ENCODE data around the gene CHL1. TPM values are rescaled to one million over a fixed set of nuclear protein-coding genes. Genes with fewer than 3 reads are reported as not detected.

Gene CHL1
- total and polyA plus RNA-seq, 2 donors (not counting 1 experiment from before 2014, with no cell fraction given), result 0.01 to 0.33 TPM

- Histone ChIP-seq H3K36me3 (ENCODE audit: control insufficient read depth, insufficient read depth, low read length) (no peaks in the 10 kb centered on the region), H3K9me3 (ENCODE audit: control insufficient read depth, insufficient read depth, low read depth, low read length) (no peaks in the 10 kb centered on the region), H3K79me2 (ENCODE audit: control insufficient read depth, insufficient read depth, low read length) (no peaks in the 10 kb centered on the region), H3K9ac (ENCODE audit: insufficient read depth, low read length) (no peak overlapping the region), H3K27ac (ENCODE audit: insufficient read depth, low read length) (peak overlapping the region; percentile 8), H3K4me3 (replicated peaks in 1 of 4; ENCODE audit: control extremely low read depth in 1 of 4, insufficient read depth in 1 of 4, low read depth in 3 of 4, low read length in 4 of 4) (no peak overlapping the region), H4K20me1 (ENCODE audit: control insufficient read depth, extremely low read depth, insufficient read depth, low read length) (no peaks in the 10 kb centered on the region), H3K4me2 (ENCODE audit: extremely low read depth, insufficient read depth, low read length) (no peak overlapping the region), H3K4me1 (ENCODE audit: control insufficient read depth, extremely low read depth, insufficient read depth, low read length) (no peaks in the 10 kb centered on the region), H3K27me3 (ENCODE audit: control insufficient read depth, insufficient read depth, low read length) (no peaks in the 10 kb centered on the region), H2AFZ (ENCODE audit: low read length) (no peak overlapping the region)
- DNase-seq (ENCODE audit: low read depth in 2 of 2), result peak; percentile 29 to 52
- TF ChIP-seq EZH2 (IDR thresholded peaks at IDR 0.05; ENCODE audit: low read length, missing control alignments), result no peak
- TF ChIP-seq, protein P1, sequence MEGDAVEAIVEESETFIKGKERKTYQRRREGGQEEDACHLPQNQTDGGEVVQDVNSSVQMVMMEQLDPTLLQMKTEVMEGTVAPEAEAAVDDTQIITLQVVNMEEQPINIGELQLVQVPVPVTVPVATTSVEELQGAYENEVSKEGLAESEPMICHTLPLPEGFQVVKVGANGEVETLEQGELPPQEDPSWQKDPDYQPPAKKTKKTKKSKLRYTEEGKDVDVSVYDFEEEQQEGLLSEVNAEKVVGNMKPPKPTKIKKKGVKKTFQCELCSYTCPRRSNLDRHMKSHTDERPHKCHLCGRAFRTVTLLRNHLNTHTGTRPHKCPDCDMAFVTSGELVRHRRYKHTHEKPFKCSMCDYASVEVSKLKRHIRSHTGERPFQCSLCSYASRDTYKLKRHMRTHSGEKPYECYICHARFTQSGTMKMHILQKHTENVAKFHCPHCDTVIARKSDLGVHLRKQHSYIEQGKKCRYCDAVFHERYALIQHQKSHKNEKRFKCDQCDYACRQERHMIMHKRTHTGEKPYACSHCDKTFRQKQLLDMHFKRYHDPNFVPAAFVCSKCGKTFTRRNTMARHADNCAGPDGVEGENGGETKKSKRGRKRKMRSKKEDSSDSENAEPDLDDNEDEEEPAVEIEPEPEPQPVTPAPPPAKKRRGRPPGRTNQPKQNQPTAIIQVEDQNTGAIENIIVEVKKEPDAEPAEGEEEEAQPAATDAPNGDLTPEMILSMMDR (conservative IDR thresholded peaks at IDR 0.05 in 1 of 2, IDR thresholded peaks at IDR 0.05 in 1 of 2; ENCODE audit: low read depth in 1 of 2, low read length in 2 of 2), result no peak
Observed at GRCh38 chr3:242602-243355, 46.2 kb downstream of the CHL1 start.

DNA sequence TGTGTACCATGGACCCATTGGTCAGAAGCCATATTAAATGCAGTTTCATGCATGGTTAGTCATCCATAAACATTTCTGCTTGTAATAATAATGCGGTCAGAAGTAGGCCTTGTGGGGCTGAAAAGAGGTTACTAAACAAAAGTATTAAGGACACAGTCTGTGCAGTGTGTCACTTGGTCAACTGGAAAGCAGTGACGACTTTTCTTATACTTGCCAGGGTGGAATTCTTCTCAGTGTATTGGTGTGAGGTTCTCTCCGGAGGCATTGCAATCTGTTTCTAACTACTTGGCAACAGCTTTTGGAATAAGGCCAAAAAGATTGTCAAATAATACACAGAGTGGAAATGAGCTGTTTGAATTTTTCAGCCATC, 46.8 kb downstream of the CHL1 start:
- Histone ChIP-seq H4K20me1 (ENCODE audit: control insufficient read depth, extremely low read depth, insufficient read depth, low read length) (no peaks in the 10 kb centered on the region), H3K27ac (ENCODE audit: insufficient read depth, low read length) (no peak overlapping the region), H3K4me1 (ENCODE audit: control insufficient read depth, extremely low read depth, insufficient read depth, low read length) (no peaks in the 10 kb centered on the region), H3K79me2 (ENCODE audit: control insufficient read depth, insufficient read depth, low read length) (no peaks in the 10 kb centered on the region), H2AFZ (ENCODE audit: low read length) (no peak overlapping the region), H3K9ac (ENCODE audit: insufficient read depth, low read length) (no peak overlapping the region), H3K4me3 (replicated peaks in 1 of 4; ENCODE audit: control extremely low read depth in 1 of 4, insufficient read depth in 1 of 4, low read depth in 3 of 4, low read length in 4 of 4) (peak overlapping the region in 1 of 4 experiments; percentile 28), H3K4me2 (ENCODE audit: extremely low read depth, insufficient read depth, low read length) (no peak overlapping the region), H3K27me3 (ENCODE audit: control insufficient read depth, insufficient read depth, low read length) (no peaks in the 10 kb centered on the region), H3K9me3 (ENCODE audit: control insufficient read depth, insufficient read depth, low read depth, low read length) (no peaks in the 10 kb centered on the region), H3K36me3 (ENCODE audit: control insufficient read depth, insufficient read depth, low read length) (no peaks in the 10 kb centered on the region)
- TF ChIP-seq, protein P1 (conservative IDR thresholded peaks at IDR 0.05 in 1 of 2, IDR thresholded peaks at IDR 0.05 in 1 of 2; ENCODE audit: low read depth in 1 of 2, low read length in 2 of 2), result no peak
- TF ChIP-seq EZH2 (IDR thresholded peaks at IDR 0.05; ENCODE audit: low read length, missing control alignments), result no peak
- DNase-seq (ENCODE audit: low read depth in 2 of 2), result peak; percentile 85 to 98

GRCh38 chr3:244041-244440, 47.5 kb downstream of the CHL1 start:
- H3K36me3 ChIP-seq (ENCODE audit: control insufficient read depth, insufficient read depth, low read length), result no peaks in the 10 kb centered on the region
- peak overlapping the region in 1 of 4 experiments; percentile 28 for H3K4me3 ChIP-seq (replicated peaks in 1 of 4; ENCODE audit: control extremely low read depth in 1 of 4, insufficient read depth in 1 of 4, low read depth in 3 of 4, low read length in 4 of 4)

More at GRCh38 chr3:244041-244440, 47.5 kb downstream of the CHL1 start:
- Histone ChIP-seq H3K27me3 (ENCODE audit: control insufficient read depth, insufficient read depth, low read length) (no peaks in the 10 kb centered on the region), H3K9ac (ENCODE audit: insufficient read depth, low read length) (no peak overlapping the region), H3K9me3 (ENCODE audit: control insufficient read depth, insufficient read depth, low read depth, low read length) (no peaks in the 10 kb centered on the region), H2AFZ (ENCODE audit: low read length) (no peak overlapping the region), H3K4me2 (ENCODE audit: extremely low read depth, insufficient read depth, low read length) (peak overlapping the region; percentile 27), H4K20me1 (ENCODE audit: control insufficient read depth, extremely low read depth, insufficient read depth, low read length) (no peaks in the 10 kb centered on the region), H3K27ac (ENCODE audit: insufficient read depth, low read length) (no peak overlapping the region), H3K79me2 (ENCODE audit: control insufficient read depth, insufficient read depth, low read length) (no peaks in the 10 kb centered on the region), H3K4me1 (ENCODE audit: control insufficient read depth, extremely low read depth, insufficient read depth, low read length) (no peaks in the 10 kb centered on the region)
- peak; percentile 72 to 97 for DNase-seq (ENCODE audit: low read depth in 2 of 2)
- TF ChIP-seq, protein P1 (conservative IDR thresholded peaks at IDR 0.05 in 1 of 2, IDR thresholded peaks at IDR 0.05 in 1 of 2; ENCODE audit: low read depth in 1 of 2, low read length in 2 of 2), result no peak
- TF ChIP-seq EZH2 (IDR thresholded peaks at IDR 0.05; ENCODE audit: low read length, missing control alignments), result no peak

Measured in fibroblast of lung (primary cell).